ENCODE data around the gene NNAT. TPM values are rescaled to one million over a fixed set of nuclear protein-coding genes. Genes with fewer than 3 reads are reported as not detected.

The NNAT gene
- total RNA-seq, 6 experiments from 2014 or later, result not detected

DNA sequence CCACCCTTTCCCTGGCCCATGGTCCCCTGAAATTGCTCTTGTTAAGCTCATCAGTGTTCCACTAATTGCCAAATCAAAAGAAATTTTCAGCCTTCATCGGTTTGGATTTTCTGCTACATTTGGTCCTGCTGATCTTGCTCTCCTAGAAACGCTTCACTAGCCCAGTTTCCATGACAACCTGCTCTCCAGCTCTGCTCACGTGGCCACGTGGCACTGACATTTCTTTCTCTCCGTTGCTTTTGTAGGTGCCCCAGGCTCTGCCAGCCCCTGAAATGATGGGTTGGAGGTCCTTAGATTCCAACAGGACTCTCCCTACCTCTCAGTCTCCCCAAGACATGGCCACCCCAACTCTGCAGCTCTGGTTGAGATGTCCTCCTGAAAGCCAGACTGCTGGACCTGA, 45.8 kb upstream of the NNAT start:
- no peak overlapping the region for H3K27ac ChIP-seq
- ATAC-seq (no peak), DNase-seq (no peak)
- H3K9me3 ChIP-seq, result no peaks in the 10 kb centered on the region
- TF ChIP-seq, protein P1, sequence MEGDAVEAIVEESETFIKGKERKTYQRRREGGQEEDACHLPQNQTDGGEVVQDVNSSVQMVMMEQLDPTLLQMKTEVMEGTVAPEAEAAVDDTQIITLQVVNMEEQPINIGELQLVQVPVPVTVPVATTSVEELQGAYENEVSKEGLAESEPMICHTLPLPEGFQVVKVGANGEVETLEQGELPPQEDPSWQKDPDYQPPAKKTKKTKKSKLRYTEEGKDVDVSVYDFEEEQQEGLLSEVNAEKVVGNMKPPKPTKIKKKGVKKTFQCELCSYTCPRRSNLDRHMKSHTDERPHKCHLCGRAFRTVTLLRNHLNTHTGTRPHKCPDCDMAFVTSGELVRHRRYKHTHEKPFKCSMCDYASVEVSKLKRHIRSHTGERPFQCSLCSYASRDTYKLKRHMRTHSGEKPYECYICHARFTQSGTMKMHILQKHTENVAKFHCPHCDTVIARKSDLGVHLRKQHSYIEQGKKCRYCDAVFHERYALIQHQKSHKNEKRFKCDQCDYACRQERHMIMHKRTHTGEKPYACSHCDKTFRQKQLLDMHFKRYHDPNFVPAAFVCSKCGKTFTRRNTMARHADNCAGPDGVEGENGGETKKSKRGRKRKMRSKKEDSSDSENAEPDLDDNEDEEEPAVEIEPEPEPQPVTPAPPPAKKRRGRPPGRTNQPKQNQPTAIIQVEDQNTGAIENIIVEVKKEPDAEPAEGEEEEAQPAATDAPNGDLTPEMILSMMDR (IDR thresholded peaks at IDR 0.05), result no peak
- no peak for TF ChIP-seq POLR2A (IDR thresholded peaks at IDR 0.05)
- H3K4me1 ChIP-seq, result no peaks in the 10 kb centered on the region
- intact Hi-C loops (cut with DNase I), result no loop called here
- no peaks in the 10 kb centered on the region for H3K36me3 ChIP-seq
- no peaks in the 10 kb centered on the region for H3K27me3 ChIP-seq
- whole genome bisulfite sequencing (ENCODE audit: insufficient coverage, low coverage, low lambda C conversion rate, missing lambda C conversion rate), result 80% methylated on average over 5 of the region's 5 CpGs
- no peak overlapping the region for H3K4me3 ChIP-seq

DNA sequence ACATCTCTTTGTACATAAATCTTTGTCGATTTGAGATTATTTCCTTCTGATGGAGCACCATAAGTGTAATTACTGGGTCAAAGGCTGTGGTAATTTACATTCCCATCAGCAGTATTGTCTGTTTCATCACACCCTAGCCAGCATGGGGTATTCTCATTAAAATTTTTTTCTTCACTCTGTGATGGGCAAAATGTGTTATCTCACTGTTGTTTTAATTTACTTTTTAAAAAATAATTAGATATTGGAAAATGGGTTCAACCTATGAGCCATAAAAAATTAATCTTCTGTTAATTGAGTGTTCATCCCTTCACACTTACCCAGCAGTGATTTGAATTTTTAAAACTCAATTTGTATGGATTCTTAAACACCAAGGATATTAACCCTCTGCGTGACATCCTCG, 44.0 kb upstream of the NNAT start:
- H3K4me3 ChIP-seq, result no peak overlapping the region
- H3K9me3 ChIP-seq, result no peaks in the 10 kb centered on the region
- no peaks in the 10 kb centered on the region for H3K27me3 ChIP-seq
- no peak overlapping the region for H3K27ac ChIP-seq
- ATAC-seq (no peak), DNase-seq (no peak)
- intact Hi-C loops (cut with DNase I), result no loop called here
- no peaks in the 10 kb centered on the region for H3K36me3 ChIP-seq
- WGBS (ENCODE audit: insufficient coverage, low coverage, low lambda C conversion rate, missing lambda C conversion rate), result 44% methylated on average over 3 of the region's 3 CpGs
- H3K4me1 ChIP-seq, result no peaks in the 10 kb centered on the region
- no peak for TF ChIP-seq POLR2A (IDR thresholded peaks at IDR 0.05)
- TF ChIP-seq, protein P1 (IDR thresholded peaks at IDR 0.05), result no peak

DNA sequence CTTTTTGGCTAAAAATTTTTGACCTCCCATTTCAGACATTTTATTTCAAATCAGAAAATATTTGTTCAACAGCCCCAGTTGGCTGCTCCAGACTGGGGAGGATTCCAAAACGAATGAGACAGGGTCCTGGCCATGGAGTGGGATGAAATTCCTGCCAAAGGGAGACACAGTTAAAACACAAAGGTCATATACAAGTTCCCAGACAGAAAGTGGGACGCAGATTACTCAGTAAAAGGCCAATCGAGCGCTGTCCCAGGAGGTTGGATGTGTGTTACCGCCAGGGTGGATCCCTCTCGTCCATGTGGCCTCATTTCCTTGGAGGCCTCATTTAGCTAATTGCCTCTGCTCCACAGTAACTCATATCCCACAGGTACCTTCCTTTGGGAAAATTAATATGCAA, 41.8 kb upstream of the NNAT start:
- 47% methylated on average over 4 of the region's 6 CpGs for WGBS (ENCODE audit: insufficient coverage, low coverage, low lambda C conversion rate, missing lambda C conversion rate)
- no peak overlapping the region for H3K27ac ChIP-seq
- H3K9me3 ChIP-seq, result no peaks in the 10 kb centered on the region
- ATAC-seq (no peak), DNase-seq (no peak)
- H3K27me3 ChIP-seq, result no peaks in the 10 kb centered on the region
- TF ChIP-seq, protein P1 (IDR thresholded peaks at IDR 0.05), result no peak
- no peak for TF ChIP-seq POLR2A (IDR thresholded peaks at IDR 0.05)
- intact Hi-C loops (cut with DNase I), result no loop called here
- no peak overlapping the region for H3K4me3 ChIP-seq
- no peaks in the 10 kb centered on the region for H3K36me3 ChIP-seq
- no peaks in the 10 kb centered on the region for H3K4me1 ChIP-seq

DNA sequence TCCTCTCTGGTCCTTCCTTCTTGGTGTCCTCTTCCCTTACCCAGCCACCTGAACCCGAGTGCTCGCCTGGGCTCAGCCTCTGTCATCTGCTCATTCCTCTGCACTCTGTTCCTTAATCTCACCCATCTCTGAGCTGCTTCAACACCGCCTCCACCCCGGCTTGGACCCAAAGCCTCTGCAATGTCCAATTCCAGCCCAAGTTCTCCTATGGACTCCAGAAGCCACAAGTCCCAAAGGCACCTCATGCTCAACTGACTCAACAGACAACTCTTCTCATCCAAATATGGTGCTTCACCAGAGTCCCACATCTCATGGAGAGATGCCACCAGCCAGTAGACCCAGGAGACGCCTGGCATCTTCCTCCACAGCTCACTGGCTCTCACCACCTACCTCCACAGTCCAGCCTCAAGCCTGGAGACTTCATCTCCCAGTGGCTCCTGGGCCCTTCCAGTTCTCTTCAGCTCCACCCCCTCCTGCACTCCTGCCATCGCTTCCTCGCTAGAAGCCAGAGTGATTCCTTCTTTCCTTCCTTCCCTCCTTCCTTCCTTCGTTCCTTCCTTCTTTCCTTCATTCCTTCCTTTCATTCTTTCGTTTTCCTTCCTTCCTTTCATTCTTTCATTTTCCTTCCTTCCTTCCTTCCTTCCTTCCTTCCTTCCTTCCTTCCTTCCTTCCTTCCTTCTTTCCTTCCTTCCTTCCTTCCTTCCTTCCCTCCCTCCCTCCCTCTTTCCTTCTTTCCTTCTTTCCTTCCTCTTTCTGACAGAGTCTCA, 40.9 kb upstream of the NNAT start:
- TF ChIP-seq POLR2A (IDR thresholded peaks at IDR 0.05), result no peak
- TF ChIP-seq, protein P1 (IDR thresholded peaks at IDR 0.05), result no peak
- ATAC-seq, result no peak
- H3K36me3 ChIP-seq, result no peaks in the 10 kb centered on the region
- no peaks in the 10 kb centered on the region for H3K27me3 ChIP-seq
- WGBS (ENCODE audit: insufficient coverage, low coverage, low lambda C conversion rate, missing lambda C conversion rate), result 75% methylated on average over 9 of the region's 9 CpGs
- H3K9me3 ChIP-seq, result no peaks in the 10 kb centered on the region
- no peaks in the 10 kb centered on the region for H3K4me1 ChIP-seq
- no peak overlapping the region for H3K27ac ChIP-seq
- intact Hi-C loops (cut with DNase I), result no loop called here
- no peak overlapping the region for H3K4me3 ChIP-seq
- no peak for DNase-seq
